ENCODE data around the gene AK2.
"Not testable (repeated sequence)": the region's sequence is repeated elsewhere in the genome, so short reads cannot be mapped to it uniquely, and the experiment has no call there.

- not testable (repeated sequence) for TF ChIP-seq CTCF (conservative IDR thresholded peaks at IDR 0.05); ZFX (IDR thresholded peaks at IDR 0.05)
These were observed 9.6 kb upstream of the AK2 start for GRCh38 chr1:33046234-33046633.
